SU-DHL-6 (cell line): Measurements from ENCODE around the gene PPP2R1A.

Source experiments
- CTCF ChIP-seq: fragments of 200-600 bp; sonication (generic); IDR thresholded peaks from one replicate; pipeline ENCODE4 v1.5.1; 2017; ENCODE audit warnings: antibody characterized with exemption, mild to moderate bottlenecking, low read length, moderate library complexity; ENCODE audit not compliant: insufficient read depth, poor library complexity, severe bottlenecking
- EZH2phosphoT487 ChIP-seq: fragments of 200-600 bp; sonication (generic), shearing (Covaris generic); conservative IDR thresholded peaks from 2 replicates; pipeline ENCODE4 v1.6.1; 2018; ENCODE audit warnings: mild to moderate bottlenecking, antibody characterized with exemption, low read length, moderate library complexity, mixed read lengths

- no peak for TF ChIP-seq CTCF
- TF ChIP-seq EZH2phosphoT487 = no peak
These were observed 87.6 kb downstream of the PPP2R1A start for GRCh38 chr19:52277471-52277870.
